IMR-90 (cell line): ENCODE measurements around the gene PRLR.

ENCODE experiments used
- MAFK ChIP-seq: IDR thresholded peaks from 2 replicates; pipeline ENCODE4 v1.6.1; 2012; ENCODE audit warnings: low read depth, low read length, improper control_type of control experiment
- MAZ ChIP-seq: IDR thresholded peaks from 2 replicates; pipeline ENCODE4 v1.6.1; 2012; ENCODE audit warnings: low read depth, mild to moderate bottlenecking, low read length, improper control_type of control experiment, moderate library complexity, borderline replicate concordance
- POLR2A ChIP-seq: IDR thresholded peaks from 2 replicates; pipeline ENCODE4 v1.6.1; 2012; ENCODE audit warnings: mild to moderate bottlenecking, low read depth, low read length
- RAD21 ChIP-seq: IDR thresholded peaks from 2 replicates; pipeline ENCODE4 v1.6.1; 2012; ENCODE audit warnings: low read length, improper control_type of control experiment
- SMC3 ChIP-seq: fragments of 150-350 bp; IDR thresholded peaks from 2 replicates; pipeline ENCODE4 v1.6.1; 2016; ENCODE audit warnings: low read depth, mild to moderate bottlenecking, antibody characterized with exemption, low read length, moderate library complexity
- TF ChIP-seq, protein P1 (sequence below): conservative IDR thresholded peaks from 2 replicates; pipeline ENCODE4 v1.5.1; 2012; ENCODE audit warnings: mild to moderate bottlenecking, low read depth, low read length, improper control_type of control experiment

DNA sequence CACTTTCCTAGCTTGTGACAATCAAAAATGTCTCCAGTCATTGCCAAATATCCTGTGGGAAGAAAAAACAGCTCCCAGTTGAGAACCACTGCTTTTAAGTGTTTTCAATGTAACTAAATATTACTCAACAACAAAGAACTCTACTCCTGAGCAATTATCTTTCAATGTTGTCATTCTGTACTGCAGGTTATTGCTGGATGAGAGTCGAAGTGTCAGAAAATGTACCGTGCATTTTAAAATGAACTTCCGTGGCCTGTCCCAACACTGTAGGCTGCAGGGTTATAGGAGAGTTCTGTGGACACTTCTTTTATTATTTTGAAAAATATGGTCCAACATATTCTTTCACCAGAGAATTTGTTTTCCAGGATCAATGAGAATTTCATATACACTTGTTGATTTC is 147.8 kb downstream of the PRLR start:
- TF ChIP-seq, protein P1, sequence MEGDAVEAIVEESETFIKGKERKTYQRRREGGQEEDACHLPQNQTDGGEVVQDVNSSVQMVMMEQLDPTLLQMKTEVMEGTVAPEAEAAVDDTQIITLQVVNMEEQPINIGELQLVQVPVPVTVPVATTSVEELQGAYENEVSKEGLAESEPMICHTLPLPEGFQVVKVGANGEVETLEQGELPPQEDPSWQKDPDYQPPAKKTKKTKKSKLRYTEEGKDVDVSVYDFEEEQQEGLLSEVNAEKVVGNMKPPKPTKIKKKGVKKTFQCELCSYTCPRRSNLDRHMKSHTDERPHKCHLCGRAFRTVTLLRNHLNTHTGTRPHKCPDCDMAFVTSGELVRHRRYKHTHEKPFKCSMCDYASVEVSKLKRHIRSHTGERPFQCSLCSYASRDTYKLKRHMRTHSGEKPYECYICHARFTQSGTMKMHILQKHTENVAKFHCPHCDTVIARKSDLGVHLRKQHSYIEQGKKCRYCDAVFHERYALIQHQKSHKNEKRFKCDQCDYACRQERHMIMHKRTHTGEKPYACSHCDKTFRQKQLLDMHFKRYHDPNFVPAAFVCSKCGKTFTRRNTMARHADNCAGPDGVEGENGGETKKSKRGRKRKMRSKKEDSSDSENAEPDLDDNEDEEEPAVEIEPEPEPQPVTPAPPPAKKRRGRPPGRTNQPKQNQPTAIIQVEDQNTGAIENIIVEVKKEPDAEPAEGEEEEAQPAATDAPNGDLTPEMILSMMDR: no peak
- TF ChIP-seq RAD21 (no peak), SMC3 (no peak), POLR2A (no peak), MAFK (no peak), MAZ (no peak)
